HCT116 (cell line): ENCODE measurements around the gene ROR2. TPM values are rescaled to one million over a fixed set of nuclear protein-coding genes. Genes with fewer than 3 reads are reported as not detected.

Source experiments
- ATAC-seq: fragments of 200-7000 bp; cut with Tn5 transposase; 2 replicates; pipeline ENCODE4 v1.9.1; 2020; ENCODE audit warnings: mild to moderate bottlenecking, moderate library complexity
- BruUV-seq: library from RNA; stranded (reverse); fragments of 400-500 nt; replicated peaks from 2 replicates; lab custom pipeline; 2021; lab: Mats Ljungman, UMichigan
- CTCF ChIA-PET: fragments of 300-600 bp; sonication (Branson Sonifier 250); formaldehyde crosslinking; loops from one replicate; lab custom pipeline; 2021; ENCODE audit warnings: antibody characterized with exemption; lab: Charles Lee
- POLR2A ChIA-PET: fragments of 300-600, 350-600 bp; sonication (Branson Sonifier 250); formaldehyde crosslinking; loops from one replicate; lab custom pipeline; 2021; ENCODE audit warnings: antibody characterized with exemption; lab: Charles Lee
- RAD21 ChIA-PET, 2 experiments: fragments of 300-600 bp; sonication (Branson Sonifier 250); formaldehyde crosslinking; loops; one replicate each; lab custom pipeline; 2023; ENCODE audit warnings: low total read pairs in 2 of 2; ENCODE audit not compliant: uncharacterized antibody in 2 of 2, unreplicated experiment in 2 of 2, low non-redundant PET in 1 of 2; lab: Charles Lee
- DNase-seq: peaks from one replicate; pipeline ENCODE4 v3.0.0-alpha.2; 2010; ENCODE audit warnings: low read depth, low spot score
- H2AFZ ChIP-seq: fragments of 200-600 bp; shearing (Covaris generic), sonication (generic); 2 replicates; pipeline ENCODE4 v1.6.1; 2017; ENCODE audit warnings: low read depth, mixed run types, mixed read lengths, antibody characterized with exemption, low read length; ENCODE audit not compliant: poor library complexity, severe bottlenecking
- H3K27ac ChIP-seq: 2 replicates; pipeline ENCODE4 v1.5.1; 2012; ENCODE audit warnings: low read depth, low read length
- H3K27me3 ChIP-seq: fragments of 200-600 bp; sonication (generic); 2 replicates; pipeline ENCODE4 v1.6.1; 2016; ENCODE audit warnings: mixed run types, low read length, mixed read lengths; ENCODE audit not compliant: insufficient read depth
- H3K36me3 ChIP-seq, 2 experiments: fragments of 200-500 bp in 1 of 2; fragments of 200-600 bp in 1 of 2; sonication (Bioruptor generic) in 1 of 2; sonication (generic) in 1 of 2; 2 replicates each; pipeline versions ENCODE4 v1.5.1 to v1.6.1; 2014 to 2016; ENCODE audit warnings: low read length in 2 of 2, inconsistent platforms in 1 of 2, mixed read lengths in 1 of 2, mixed run types in 1 of 2; ENCODE audit not compliant: insufficient read depth in 2 of 2, control insufficient read depth in 1 of 2
- H3K4me1 ChIP-seq, 2 experiments: fragments of 200-600 bp in 1 of 2; sonication (generic) in 1 of 2; 2 replicates each; pipeline versions ENCODE4 v1.5.1 to v1.6.1; 2012 to 2017; ENCODE audit warnings: low read length in 2 of 2, inconsistent platforms in 1 of 2, mild to moderate bottlenecking in 1 of 2, mixed read lengths in 1 of 2, mixed run types in 1 of 2, moderate library complexity in 1 of 2; ENCODE audit not compliant: insufficient read depth in 2 of 2, control insufficient read depth in 1 of 2
- H3K4me2 ChIP-seq: fragments of 200-600 bp; sonication (generic); 2 replicates; pipeline ENCODE4 v1.6.1; 2017; ENCODE audit warnings: mixed run types, low read length, mixed read lengths
- H3K4me3 ChIP-seq, 2 experiments: fragments of 200-600 bp in 1 of 2; sonication (generic) in 1 of 2; replicated peaks in 1 of 2; 2 replicates each; pipeline ENCODE4 v1.5.1; 2011 to 2016; ENCODE audit warnings: low read length in 2 of 2, control low read depth in 1 of 2, low read depth in 1 of 2, mild to moderate bottlenecking in 1 of 2, mixed read lengths in 1 of 2, mixed run types in 1 of 2
- H3K79me2 ChIP-seq: fragments of 200-600 bp; sonication (generic); 2 replicates; pipeline ENCODE4 v1.6.1; 2017; ENCODE audit warnings: mild to moderate bottlenecking, mixed run types, low read length, moderate library complexity, mixed read lengths; ENCODE audit not compliant: insufficient read depth
- H3K9ac ChIP-seq: fragments of 200-600 bp; sonication (generic); 2 replicates; pipeline ENCODE4 v1.6.1; 2016; ENCODE audit warnings: low read length, mixed read lengths
- H3K9me2 ChIP-seq: fragments of 200-600 bp; sonication (generic), shearing (Covaris generic); 2 replicates; pipeline ENCODE4 v1.6.1; 2017; ENCODE audit warnings: mixed run types, mild to moderate bottlenecking, moderate library complexity; ENCODE audit not compliant: insufficient read depth
- H3K9me3 ChIP-seq, 2 experiments: fragments of 200-500 bp in 1 of 2; fragments of 200-600 bp in 1 of 2; sonication (Bioruptor generic) in 1 of 2; sonication (generic) in 1 of 2; 2 replicates each; pipeline ENCODE4 v1.6.1; 2014 to 2017; ENCODE audit warnings: low read length in 2 of 2, mixed read lengths in 2 of 2, inconsistent platforms in 1 of 2, low read depth in 1 of 2, mild to moderate bottlenecking in 1 of 2, mixed run types in 1 of 2, moderate library complexity in 1 of 2; ENCODE audit not compliant: control insufficient read depth in 1 of 2, insufficient read depth in 1 of 2
- H4K20me1 ChIP-seq: fragments of 200-600 bp; sonication (generic), shearing (Covaris generic); 2 replicates; pipeline ENCODE4 v1.6.1; 2017; ENCODE audit warnings: mixed run types, mild to moderate bottlenecking, moderate library complexity; ENCODE audit not compliant: insufficient read depth
- CBX3 ChIP-seq: IDR thresholded peaks from 2 replicates; pipeline ENCODE4 v1.6.1; 2012; ENCODE audit warnings: low read depth
- EGR1 ChIP-seq: IDR thresholded peaks from 2 replicates; pipeline ENCODE4 v1.6.1; 2012; ENCODE audit warnings: low read depth
- ELF1 ChIP-seq: IDR thresholded peaks from 2 replicates; pipeline ENCODE4 v1.6.1; 2012; ENCODE audit warnings: low read depth, borderline replicate concordance
- EZH2 ChIP-seq: fragments of 200-600 bp; sonication (generic); IDR thresholded peaks from 2 replicates; pipeline ENCODE4 v1.6.1; 2017; ENCODE audit warnings: antibody characterized with exemption, mixed run types
- JUND ChIP-seq: IDR thresholded peaks from 2 replicates; pipeline ENCODE4 v1.6.1; 2012
- POLR2A ChIP-seq: IDR thresholded peaks from 2 replicates; pipeline ENCODE4 v1.7.0; 2011; ENCODE audit warnings: borderline replicate concordance; ENCODE audit not compliant: insufficient read depth, insufficient read length; ENCODE audit errors: extremely low read depth
- RAD21 ChIP-seq: IDR thresholded peaks from 2 replicates; pipeline ENCODE4 v1.6.1; 2012; ENCODE audit warnings: low read depth, mild to moderate bottlenecking
- SIN3A ChIP-seq: IDR thresholded peaks from 2 replicates; pipeline ENCODE4 v1.6.1; 2012; ENCODE audit warnings: low read depth
- SP1 ChIP-seq: IDR thresholded peaks from 2 replicates; pipeline ENCODE4 v1.6.1; 2012; ENCODE audit warnings: low read depth
- TCF7L2 ChIP-seq: IDR thresholded peaks from 2 replicates; pipeline ENCODE4 v1.7.0; 2011; ENCODE audit warnings: borderline replicate concordance, inconsistent platforms; ENCODE audit not compliant: insufficient read depth, insufficient read length; ENCODE audit errors: extremely low read depth
- YY1 ChIP-seq: IDR thresholded peaks from 2 replicates; pipeline ENCODE4 v1.6.1; 2011; ENCODE audit warnings: low read length, low read depth, moderate library complexity, mild to moderate bottlenecking; ENCODE audit not compliant: insufficient replicate concordance; ENCODE audit errors: extremely low read depth
- ZNF274 ChIP-seq: fragments of 200-500 bp; sonication (Bioruptor generic); IDR thresholded peaks from 2 replicates; pipeline ENCODE4 v1.6.1; 2014; ENCODE audit warnings: mild to moderate bottlenecking, low read depth, low read length, inconsistent platforms
- intact Hi-C: fragments of 100-400 bp; cut with micrococcal nuclease; formaldehyde crosslinking; loops from 2 replicates; pipeline ENCODE4 v1.10.0; 2022
- total RNA-seq: library from RNA; stranded (reverse); gene quantifications from one replicate; pipeline ENCODE4 v1.2.1, GENCODE V29; 2021; ENCODE audit not compliant: unreplicated experiment
- TF ChIP-seq, protein P1 (sequence below), 3 experiments: fragments of 200-600 bp in 1 of 3; sonication (generic) in 1 of 3; IDR thresholded peaks in 2 of 3; conservative IDR thresholded peaks in 1 of 3; 2 replicates each; pipeline ENCODE4 v1.5.1; 2012 to 2017; ENCODE audit warnings: low read depth in 2 of 3, low read length in 2 of 3, antibody characterized with exemption in 1 of 3, borderline replicate concordance in 1 of 3, control low read depth in 1 of 3, mild to moderate bottlenecking in 1 of 3, mixed read lengths in 1 of 3, mixed run types in 1 of 3, moderate library complexity in 1 of 3; ENCODE audit not compliant: insufficient read depth in 1 of 3

Gene ROR2
- total RNA-seq, 1 experiment from 2014 or later = 15.7 TPM

DNA sequence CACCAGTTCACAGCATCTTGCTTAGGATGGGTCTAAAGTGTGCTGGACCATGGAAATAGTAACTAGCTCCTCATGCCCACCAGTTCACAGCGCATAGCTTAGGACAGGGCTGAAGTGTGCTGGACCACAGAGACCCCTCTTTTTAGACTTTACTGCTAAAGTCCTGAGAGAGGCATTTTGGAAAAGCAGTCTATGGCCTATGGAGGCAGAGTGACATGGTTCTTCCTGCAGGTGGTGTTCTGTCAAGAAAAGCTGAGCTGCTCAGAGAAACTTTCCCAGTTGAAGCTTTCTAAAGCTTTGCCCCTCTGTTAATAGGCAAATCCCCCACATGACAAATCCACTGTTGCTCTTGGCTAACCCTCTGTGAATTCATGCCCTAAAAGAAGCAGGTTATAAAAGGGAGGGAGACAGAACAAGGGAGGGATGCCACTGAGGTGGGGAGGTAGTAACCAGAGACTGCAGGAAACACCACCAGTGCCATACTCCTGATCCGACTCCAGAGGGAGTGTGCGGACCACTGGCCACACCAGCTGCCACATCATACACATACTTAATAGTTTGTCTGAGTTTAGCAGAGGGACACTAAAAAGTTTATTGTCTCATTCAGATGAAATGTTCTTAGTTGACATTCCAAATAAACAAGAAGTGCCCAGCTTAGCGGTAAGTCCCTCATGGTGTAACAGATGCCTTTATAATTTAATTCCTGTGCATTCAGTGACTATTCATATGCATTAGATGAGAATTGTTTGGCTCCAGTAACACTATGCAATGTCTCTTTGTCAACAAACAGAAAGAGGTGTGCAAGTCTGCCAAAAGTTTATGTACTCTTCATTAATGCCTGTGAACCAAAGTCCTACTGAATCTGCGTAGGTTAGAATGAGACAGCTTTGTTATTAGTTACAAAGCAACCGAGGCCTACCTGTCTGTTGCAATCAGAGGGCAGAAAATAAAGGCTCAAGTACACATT is 290.2 kb downstream of the ROR2 start:
- Histone ChIP-seq H2AFZ (no peak overlapping the region), H4K20me1 (no peaks in the 10 kb centered on the region), H3K27me3 (no peaks in the 10 kb centered on the region), H3K4me3 (no peak overlapping the region), H3K79me2 (no peaks in the 10 kb centered on the region), H3K36me3 (no peaks in the 10 kb centered on the region), H3K4me2 (no peak overlapping the region), H3K27ac (no peak overlapping the region), H3K9me2 (no peaks in the 10 kb centered on the region), H3K9me3 (no peaks in the 10 kb centered on the region), H3K9ac (no peak overlapping the region), H3K4me1 (no peaks in the 10 kb centered on the region)
- peak; percentile 12 for DNase-seq
- POLR2A ChIA-PET = no interaction called here
- no peak for TF ChIP-seq ZNF274
- TF ChIP-seq TCF7L2 = no peak
- TF ChIP-seq YY1 = no peak
- TF ChIP-seq SIN3A = no peak
- no peak for TF ChIP-seq POLR2A
- TF ChIP-seq JUND = no peak
- TF ChIP-seq EZH2 = no peak
- TF ChIP-seq, protein P1, sequence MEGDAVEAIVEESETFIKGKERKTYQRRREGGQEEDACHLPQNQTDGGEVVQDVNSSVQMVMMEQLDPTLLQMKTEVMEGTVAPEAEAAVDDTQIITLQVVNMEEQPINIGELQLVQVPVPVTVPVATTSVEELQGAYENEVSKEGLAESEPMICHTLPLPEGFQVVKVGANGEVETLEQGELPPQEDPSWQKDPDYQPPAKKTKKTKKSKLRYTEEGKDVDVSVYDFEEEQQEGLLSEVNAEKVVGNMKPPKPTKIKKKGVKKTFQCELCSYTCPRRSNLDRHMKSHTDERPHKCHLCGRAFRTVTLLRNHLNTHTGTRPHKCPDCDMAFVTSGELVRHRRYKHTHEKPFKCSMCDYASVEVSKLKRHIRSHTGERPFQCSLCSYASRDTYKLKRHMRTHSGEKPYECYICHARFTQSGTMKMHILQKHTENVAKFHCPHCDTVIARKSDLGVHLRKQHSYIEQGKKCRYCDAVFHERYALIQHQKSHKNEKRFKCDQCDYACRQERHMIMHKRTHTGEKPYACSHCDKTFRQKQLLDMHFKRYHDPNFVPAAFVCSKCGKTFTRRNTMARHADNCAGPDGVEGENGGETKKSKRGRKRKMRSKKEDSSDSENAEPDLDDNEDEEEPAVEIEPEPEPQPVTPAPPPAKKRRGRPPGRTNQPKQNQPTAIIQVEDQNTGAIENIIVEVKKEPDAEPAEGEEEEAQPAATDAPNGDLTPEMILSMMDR (IDR thresholded peaks at IDR 0.05 in 2 of 3, conservative IDR thresholded peaks at IDR 0.05 in 1 of 3; ENCODE audit: borderline replicate concordance in 1 of 3, insufficient read depth in 1 of 3, low read depth in 2 of 3, low read length in 2 of 3) = peak; percentile 29 to 61 (median 55); a peak in 5 of 6 replicates
- no peak for TF ChIP-seq EGR1
- no peak for TF ChIP-seq CBX3
- TF ChIP-seq ELF1 = no peak
- TF ChIP-seq SP1 = no peak
- TF ChIP-seq RAD21 = peak; percentile 64
- RAD21 ChIA-PET = no interaction called here
- intact Hi-C loops = loop anchor here (1.0 to 10.0 kb wide), 2 partner anchors 65 to 67 kb away; no protein-coding TSS in a partner anchor
- BruUV-seq = no TSS peak
- peak; percentile 99 for ATAC-seq
- CTCF ChIA-PET = interaction anchor here (0.8 to 2.2 kb wide), 4 partner anchors 9 to 745 kb away, joined by 4 to 8 read pairs (median 5); no protein-coding TSS in a partner anchor
